Measurements from ENCODE around the gene DPP7.

The DPP7 gene

DNA sequence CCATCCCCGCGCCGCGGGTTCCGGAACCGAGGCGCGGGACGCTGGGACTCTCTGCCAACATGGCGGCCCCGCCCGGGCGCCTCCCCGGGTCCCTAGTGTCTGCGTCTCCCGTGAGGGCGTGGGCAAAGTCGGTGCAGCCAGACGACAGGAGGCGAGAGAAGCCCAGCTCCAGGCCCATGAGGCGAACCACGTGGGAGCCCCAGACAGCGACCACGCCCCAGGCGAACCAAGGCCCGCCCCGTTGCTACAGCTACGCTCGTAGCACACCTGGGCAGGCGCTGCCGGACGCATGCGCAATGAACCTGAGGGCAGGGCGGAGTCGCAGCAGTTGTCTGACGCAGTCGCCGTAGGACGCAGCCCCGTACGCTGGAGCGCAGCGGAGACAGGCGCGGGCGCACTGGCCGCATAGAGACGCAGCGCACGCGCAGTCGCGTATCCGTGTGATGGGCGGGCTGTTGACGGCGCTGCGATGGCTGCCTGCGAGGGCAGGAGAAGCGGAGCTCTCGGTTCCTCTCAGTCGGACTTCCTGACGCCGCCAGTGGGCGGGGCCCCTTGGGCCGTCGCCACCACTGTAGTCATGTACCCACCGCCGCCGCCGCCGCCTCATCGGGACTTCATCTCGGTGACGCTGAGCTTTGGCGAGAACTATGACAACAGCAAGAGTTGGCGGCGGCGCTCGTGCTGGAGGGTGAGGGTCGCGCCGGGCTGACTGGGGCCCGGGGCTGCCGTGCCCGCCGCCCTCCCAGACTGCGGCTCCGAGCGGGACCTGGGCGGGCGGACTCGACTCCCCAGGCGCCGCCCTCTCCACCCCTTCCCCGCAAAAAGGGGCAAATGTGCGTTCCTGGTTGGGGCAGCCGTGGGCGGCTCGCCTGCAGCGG, 27.8 kb downstream of the DPP7 start, which contains the start of gene MAN1B1:
Gene MAN1B1 (plus strand): TSS at position 455 of the 878 bp plus-strand sequence. CDS start 15 bp downstream, at position 470.
- peak; percentile 97 for DNase-seq (ENCODE audit: low spot score)

DNA sequence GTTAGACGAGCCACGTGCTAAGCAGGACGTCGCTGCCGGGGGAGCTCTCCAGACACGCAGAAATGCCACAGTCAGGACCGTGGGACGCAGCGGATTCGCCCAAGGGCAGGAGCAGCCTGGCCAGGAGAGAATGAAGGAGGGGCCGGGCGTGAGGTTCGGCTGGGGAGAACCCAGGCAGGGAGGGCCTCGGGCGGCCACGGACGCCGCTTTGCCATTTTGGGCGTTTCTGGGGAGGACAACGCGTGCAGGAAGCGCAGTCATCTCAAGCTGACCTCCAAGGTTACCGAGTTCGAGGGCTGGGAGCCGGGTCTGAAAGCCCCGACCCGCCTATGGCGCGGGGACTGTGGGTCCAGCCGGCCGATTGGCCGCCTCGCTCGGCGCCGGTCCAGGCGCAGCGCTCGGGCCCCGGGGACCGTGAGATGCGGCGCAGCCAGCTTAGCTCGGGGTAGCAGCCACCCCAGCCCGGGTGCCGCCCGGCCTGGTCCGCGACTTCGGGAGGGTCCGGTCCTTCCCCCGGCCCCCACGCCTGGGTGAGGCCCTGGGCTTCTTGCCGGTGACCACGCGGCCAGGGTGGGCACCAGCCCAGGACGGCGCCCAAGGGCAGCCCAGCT, 28.5 kb downstream of the DPP7 start:
- DNase-seq (ENCODE audit: low spot score), result no peak

DNA sequence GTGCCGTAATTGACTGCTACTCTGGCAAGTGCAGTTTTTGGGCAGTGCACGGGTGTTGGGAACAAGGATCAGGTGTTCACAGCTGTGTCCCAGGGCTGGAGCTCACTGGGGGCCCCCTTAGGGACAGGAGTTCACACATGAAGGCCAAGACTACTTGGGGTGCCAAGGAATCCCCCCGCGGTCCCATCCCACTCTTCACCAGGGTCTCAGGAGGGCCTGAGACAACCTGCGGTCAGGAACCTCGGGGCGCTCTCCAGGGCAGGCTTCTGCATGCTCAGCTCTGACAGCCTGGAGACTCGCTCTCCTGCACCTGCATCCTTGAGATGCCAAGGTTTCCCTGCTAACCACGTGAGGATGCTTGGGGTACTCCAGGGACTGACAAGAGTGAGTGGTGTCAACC, 30.0 kb downstream of the DPP7 start:
- DNase-seq (ENCODE audit: low spot score), result no peak

DNA sequence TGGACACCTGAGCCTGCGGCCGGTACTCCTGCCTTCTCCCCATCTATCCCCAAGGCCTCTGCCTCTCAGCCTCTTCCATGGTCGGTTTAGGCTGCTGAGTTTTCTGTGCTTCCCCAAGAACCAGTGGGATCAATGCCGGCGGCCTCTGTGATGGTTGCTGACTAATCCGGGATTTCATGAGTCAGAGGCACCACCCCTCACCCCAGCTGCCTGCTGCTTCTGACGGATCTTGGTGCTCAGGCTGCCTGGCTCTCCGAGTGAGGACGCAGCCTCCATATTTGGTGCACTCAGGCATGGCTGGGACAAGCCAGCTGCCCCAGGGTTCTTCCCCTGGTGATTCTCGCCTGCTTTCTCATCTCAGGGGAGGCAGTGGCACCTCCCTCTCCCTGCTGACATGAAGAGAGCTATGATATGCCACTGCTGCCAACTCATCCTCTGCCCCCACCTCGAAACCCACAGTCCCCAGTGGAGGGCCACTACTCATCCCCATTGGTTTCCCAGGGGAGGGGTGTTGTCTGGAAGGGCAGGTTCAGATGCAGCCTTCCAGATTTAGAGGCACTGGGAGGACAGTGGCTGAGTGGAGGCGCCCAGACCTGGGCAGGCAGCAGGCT, 31.0 kb downstream of the DPP7 start:
- DNase-seq (ENCODE audit: low spot score), result no peak

GRCh38 chr9:137082925-137083290, 31.6 kb downstream of the DPP7 start:
- no peak for DNase-seq (ENCODE audit: low spot score)

DNA sequence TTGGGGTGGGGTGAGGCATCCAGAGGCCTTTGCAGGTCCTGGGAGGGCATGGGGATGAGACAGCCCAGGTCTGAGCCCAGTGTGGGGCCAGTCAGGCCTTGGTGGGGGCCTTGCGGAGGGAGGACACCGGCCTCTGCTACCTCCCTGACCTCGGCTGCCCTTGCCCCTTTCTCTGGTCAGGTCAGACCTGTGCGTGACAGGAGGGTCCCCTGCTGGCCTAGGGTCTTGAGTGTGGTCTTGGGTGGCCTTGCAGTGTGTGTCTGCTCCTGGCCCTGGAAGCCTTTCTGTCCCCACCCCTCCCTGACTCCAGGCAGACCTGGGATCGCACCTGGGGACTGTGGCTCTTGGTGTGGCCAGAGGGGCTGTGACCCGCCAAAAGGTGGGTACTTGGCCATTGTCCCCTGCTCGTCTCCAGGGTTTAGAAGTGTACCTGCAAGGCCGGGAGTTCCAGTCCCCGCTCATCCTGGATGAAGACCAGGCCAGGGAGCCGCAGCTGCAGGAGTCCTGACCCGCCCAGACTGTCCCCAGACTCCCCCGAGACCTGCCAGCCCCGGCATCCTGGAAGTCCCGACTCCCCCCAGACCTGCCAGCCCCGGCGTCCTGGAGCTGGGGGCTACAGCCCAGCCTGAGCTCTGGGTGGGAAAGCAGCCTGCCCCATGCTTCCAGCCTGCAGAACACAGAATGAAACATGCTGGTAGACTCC, 32.2 kb downstream of the DPP7 start:
- no peak for DNase-seq (ENCODE audit: low spot score)

GRCh38 chr9:137080260-137081122, 34.0 kb downstream of the DPP7 start:
- DNase-seq (ENCODE audit: low spot score), result no peak

DNA sequence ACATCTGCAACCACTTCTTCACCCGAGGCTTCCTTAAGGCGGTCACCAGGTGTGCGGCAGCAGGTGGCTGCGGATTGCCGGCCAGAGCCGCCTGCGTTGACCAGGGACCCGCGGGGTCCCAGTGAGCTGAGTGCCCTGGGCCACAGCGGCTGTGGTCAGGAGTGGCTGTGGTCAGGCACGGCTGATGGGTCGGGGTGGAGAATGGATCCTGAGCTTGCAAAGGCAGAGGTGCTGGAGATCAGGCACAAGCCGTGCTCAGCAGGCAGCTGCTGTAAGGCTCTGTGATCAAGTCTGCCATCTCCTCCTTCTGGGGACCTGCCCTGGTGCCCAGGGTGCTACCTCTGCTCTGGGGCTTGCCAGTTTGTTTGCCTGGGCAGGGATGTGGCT, 35.1 kb downstream of the DPP7 start:
- DNase-seq (ENCODE audit: low spot score), result no peak

DNA sequence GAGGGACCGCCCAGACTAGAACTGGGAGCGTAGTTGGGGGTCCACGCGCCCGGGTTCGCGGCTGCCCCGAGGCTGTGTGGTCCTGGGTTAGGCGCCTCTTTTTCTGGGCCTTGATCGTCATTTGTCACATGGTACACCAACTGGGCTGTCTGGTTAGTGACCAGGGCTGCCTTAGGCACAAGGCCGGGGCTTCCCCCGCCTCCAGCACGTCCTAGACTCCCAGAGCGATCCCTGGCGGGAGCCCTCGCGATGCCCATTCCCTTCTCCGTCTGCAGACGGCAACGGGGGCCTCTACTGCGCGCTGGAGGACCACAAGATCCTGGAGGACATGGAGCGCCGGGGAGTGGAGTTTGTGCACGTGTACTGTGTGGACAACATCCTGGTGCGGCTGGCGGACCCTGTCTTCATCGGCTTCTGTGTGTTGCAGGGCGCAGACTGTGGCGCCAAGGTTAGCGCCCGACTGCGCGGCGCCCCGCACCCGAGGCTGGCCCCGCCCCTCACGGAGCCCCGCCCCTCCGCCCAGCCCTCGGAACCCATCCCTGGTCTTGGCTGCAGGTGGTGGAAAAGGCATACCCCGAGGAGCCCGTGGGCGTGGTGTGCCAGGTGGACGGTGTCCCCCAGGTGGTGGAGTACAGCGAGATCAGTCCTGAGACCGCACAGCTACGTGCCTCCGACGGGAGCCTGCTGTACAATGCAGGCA, 35.7 kb downstream of the DPP7 start:
- DNase-seq (ENCODE audit: low spot score), result peak; percentile 72

GRCh38 chr9:137077758-137078693, 36.5 kb downstream of the DPP7 start:
- DNase-seq (ENCODE audit: low spot score), result no peak

DNA sequence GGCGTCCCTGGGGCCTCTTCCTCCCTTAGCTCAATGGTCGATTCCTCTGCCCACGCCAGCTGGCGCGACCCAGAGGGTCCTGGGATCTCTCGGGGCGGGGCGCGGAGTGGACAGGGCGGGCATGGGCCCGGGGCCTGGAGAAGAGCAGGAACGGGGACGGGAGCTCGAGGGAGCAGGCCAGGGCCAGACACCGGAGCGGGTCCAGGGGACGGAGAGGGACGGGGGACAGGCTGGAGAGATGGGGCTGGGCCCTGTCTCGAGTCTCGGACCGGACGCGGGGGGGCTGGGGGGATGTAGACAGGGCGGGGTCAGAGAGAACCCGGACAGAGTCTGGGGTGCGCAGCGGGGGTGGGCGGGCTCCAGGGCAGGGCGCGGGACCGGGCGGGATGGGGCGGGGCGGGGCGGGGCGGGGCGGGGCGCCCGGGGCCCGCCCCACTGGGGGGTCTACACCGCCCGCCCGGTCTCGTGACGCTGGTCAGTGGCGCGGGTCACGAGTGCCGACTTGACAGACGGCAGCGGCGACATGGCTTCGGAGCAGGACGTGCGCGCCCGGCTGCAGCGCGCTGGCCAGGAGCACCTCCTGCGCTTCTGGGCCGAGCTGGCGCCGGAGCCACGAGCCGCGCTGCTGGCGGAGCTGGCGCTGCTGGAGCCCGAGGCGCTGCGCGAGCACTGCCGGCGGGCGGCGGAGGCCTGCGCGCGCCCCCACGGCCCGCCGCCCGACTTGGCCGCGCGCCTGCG, 37.4 kb downstream of the DPP7 start, which contains the start of gene UAP1L1:
Gene UAP1L1 (plus strand): TSS at position 508 of the 738 bp plus-strand sequence. CDS start 16 bp downstream, at position 524.
- DNase-seq (ENCODE audit: low spot score), result peak; percentile 55

- DNase-seq (ENCODE audit: low spot score), result no peak
Observed at GRCh38 chr9:137076636-137077009, 37.9 kb downstream of the DPP7 start.

DNA sequence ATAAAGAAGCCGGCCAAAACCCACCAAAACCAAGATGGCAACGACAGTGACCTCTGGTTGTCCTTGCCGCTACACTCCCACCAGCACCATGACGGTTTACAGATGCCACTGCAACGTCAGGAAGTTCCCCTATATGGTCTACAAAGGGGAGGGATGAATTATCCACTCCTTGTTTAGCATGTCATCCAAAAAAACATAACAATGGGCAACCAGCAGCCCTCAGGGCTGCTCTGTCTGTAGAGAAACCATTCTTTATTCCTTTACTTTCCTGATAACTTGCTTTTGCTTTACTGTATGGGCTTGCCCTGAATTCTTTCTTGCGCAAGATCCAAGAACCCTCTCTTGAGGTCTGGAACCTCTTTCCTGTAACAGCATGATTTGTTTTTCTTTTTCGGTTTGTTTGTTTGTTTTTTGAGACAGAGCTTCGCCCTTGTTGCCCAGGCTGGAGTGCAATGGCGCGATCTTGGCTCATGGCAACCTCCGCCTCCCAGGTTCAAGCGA, 39.2 kb downstream of the DPP7 start:
- no peak for DNase-seq (ENCODE audit: low spot score)

DNA sequence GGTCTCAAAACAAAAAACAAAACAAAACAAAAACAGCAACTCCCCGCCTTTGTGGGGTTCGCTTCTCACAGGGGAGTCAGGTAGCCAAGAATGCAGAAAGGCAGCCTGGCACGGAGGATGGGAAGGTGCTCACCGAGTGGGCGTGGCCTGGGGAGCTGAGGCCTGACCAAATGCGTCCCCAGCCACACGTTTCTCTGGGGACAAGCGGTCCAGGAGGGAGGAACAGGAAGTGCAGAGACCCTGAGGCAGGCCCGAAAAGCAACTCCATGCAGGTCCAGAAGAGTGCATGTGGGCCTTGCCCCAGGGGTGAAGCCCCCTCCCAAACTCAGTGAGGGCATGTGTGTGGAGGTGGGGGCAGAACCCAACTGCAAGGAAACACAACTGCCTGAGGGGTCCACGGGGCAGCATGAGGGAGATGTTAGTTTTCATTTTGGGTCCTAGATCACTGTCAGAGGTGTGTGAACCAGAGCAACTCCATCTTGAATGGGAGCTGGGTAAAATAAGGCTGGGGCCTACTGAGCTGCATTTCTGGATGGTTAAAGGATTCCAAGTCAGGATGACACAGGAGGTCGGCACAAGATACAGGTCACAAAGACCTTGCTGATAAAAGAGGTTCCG, 39.8 kb downstream of the DPP7 start:
- no peak for DNase-seq (ENCODE audit: low spot score)

DNA sequence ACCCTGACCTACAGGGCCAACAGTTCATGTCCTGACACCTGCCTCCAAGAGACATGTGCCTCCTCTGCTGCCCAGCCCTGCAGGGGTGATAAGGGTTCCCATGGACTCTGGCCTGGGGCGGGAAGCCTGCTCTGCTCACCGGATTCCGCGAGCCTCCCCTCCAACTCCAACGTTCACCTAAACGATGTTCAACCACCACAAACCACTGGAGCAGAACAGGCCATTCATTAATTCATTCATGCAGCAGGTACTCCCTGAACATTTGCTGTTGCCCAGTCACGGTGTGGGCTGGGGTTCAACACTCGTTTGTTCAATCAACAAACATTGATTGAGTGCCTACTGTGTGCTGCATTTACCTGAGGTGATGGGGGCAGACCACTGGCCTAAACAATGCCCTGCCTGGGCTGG, 40.5 kb downstream of the DPP7 start:
- no peak for DNase-seq (ENCODE audit: low spot score)

DNA sequence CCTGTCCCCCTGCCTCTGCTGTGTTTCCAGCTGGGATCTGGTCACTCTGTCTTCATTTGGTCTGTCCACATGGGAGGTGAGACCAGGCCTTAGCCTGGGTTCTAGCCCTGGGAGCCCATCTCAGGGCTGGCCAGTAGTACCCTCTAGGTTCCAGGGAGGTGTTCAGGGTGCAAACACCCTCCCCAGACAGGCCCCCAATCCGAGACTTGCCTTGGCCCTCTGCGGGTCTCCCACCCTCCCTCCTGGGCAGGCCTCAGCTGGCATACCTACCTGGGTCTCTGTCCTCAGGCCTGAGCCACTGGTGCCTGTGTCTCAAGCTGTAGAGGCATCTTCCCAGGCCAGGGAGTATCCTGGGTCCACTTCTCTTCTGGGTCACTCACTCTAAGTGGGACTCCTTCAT, 43.3 kb downstream of the DPP7 start:
- DNase-seq (ENCODE audit: low spot score), result no peak

DNA sequence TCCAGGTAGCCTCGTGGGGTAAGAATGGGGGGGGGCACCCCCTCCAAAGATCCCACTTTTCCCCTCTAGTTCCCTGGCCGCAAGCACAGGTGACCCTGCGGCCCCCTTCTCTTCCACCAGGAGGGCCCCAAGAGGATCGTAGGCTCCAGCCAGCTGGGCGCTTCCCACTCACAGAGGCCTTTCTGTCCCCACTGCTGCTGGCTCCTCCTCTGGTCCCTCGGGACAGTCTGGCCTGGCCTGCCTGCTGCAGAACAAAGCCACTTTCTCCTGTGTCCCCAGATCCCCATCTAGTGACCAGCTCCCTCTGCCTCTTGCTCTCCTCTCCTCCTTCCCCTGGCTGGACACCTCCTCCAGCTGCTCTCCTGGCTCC, 43.6 kb downstream of the DPP7 start:
- no peak for DNase-seq (ENCODE audit: low spot score)

DNA sequence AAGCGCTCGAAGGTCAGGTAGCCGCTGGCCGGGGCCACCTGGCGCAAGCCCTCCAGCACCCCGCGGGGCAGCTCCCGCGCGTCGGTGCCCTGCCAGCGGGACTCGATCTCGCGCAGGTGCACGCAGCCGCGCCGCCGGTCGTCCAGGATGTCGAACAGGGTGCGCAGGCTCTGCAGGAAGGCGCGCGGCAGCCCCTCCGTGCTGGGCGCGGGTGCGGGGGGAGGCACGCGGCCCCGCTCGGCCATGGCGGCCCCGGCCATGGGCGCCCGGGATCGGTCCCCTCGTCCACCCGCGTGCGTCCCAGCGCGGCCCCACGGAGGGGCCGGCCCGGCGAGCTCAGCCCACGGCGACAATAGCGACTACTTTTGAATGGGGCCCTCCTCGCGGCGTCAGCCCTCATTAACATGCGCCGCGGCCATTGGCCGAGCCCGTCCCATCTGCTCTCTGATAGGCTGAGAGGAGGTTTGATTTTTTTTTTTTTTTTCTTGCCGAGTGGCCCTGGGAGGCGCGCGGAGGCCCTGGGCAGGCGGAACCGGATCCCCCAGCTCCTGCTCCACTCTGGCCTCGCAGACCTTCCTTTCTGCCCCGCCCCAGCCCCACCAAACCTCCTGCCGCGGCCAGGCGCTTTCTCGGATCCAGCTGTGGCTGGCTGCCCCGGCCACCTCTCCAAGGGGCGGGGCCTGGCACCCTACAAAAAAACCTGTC, 44.2 kb downstream of the DPP7 start, which contains the start of gene SAPCD2:
Gene SAPCD2 (minus strand): TSS at position 357 of the 705 bp plus-strand sequence. CDS start 97 bp downstream, at position 260.
- DNase-seq (ENCODE audit: low spot score), result peak; percentile 90

All from iPS-NIHi11 (cell line).